ENCODE measurements around the gene HDAC4. TPM values are rescaled to one million over a fixed set of nuclear protein-coding genes. Genes with fewer than 3 reads are reported as not detected.

Gene HDAC4
- total RNA-seq, 1 experiment from 2014 or later: 47.6 TPM

- H3K79me2 ChIP-seq (ENCODE audit: insufficient read depth, low read length): peaks cover 11% of the 10 kb centered on the region; the same call in 1 of the 2 replicates
- TF ChIP-seq ZBTB33 (IDR thresholded peaks at IDR 0.05; ENCODE audit: extremely low read depth, insufficient replicate concordance, low read length) (no peak), EGR1 (IDR thresholded peaks at IDR 0.05; ENCODE audit: low read depth) (no peak), SP1 (IDR thresholded peaks at IDR 0.05; ENCODE audit: low read depth) (no peak), EZH2phosphoT487 (IDR thresholded peaks at IDR 0.05; ENCODE audit: borderline replicate concordance) (no peak), JUND (IDR thresholded peaks at IDR 0.05) (no peak), SRF (IDR thresholded peaks at IDR 0.05; ENCODE audit: low read depth) (no peak)
Observed at GRCh38 chr2:239309398-239310245, 91.2 kb downstream of the HDAC4 start.

More at GRCh38 chr2:239309398-239310245, 91.2 kb downstream of the HDAC4 start:
- ATAC-seq: no peak
- POLR2A ChIA-PET: no interaction called here
- no peak overlapping the region for H3K9ac ChIP-seq (ENCODE audit: low read length)
- no peak overlapping the region for H3K4me2 ChIP-seq (ENCODE audit: low read length)
- RAD21 ChIA-PET (ENCODE audit: low non-redundant PET in 1 of 2, low total read pairs in 2 of 2, uncharacterized antibody in 2 of 2, unreplicated experiment in 2 of 2): no interaction called here
- DNase-seq (ENCODE audit: low read depth, low spot score): no peak
- CTCF ChIA-PET: no interaction called here
- H3K27ac ChIP-seq (ENCODE audit: low read depth, low read length): no peak overlapping the region
- H3K9me2 ChIP-seq (ENCODE audit: insufficient read depth): no peaks in the 10 kb centered on the region
- intact Hi-C loops (cut with micrococcal nuclease): no loop called here
- H3K27me3 ChIP-seq (ENCODE audit: insufficient read depth, low read length): no peaks in the 10 kb centered on the region
- H3K9me3 ChIP-seq (ENCODE audit: control insufficient read depth in 1 of 2, insufficient read depth in 1 of 2, low read depth in 1 of 2, low read length in 2 of 2): no peaks in the 10 kb centered on the region
- BruUV-seq (replicated peaks): no TSS peak
- no peak overlapping the region for H2AFZ ChIP-seq (ENCODE audit: low read depth, low read length, poor library complexity, severe bottlenecking)
- no peaks in the 10 kb centered on the region for H3K4me1 ChIP-seq (ENCODE audit: control insufficient read depth in 1 of 2, insufficient read depth in 2 of 2, low read length in 2 of 2)
- no peak overlapping the region for H3K4me3 ChIP-seq (replicated peaks in 1 of 2; ENCODE audit: low read depth in 1 of 2, low read length in 2 of 2)
- no peaks in the 10 kb centered on the region for H4K20me1 ChIP-seq (ENCODE audit: insufficient read depth)
- no peaks in the 10 kb centered on the region for H3K36me3 ChIP-seq (ENCODE audit: control insufficient read depth in 1 of 2, insufficient read depth in 2 of 2, low read length in 2 of 2)
